Activated T-cell treated with anti-CD3 and anti-CD28 coated beads for 4 hours (primary cell): ENCODE measurements around the gene SLC2A1.
"Not testable (repeated sequence)": the region's sequence is repeated elsewhere in the genome, so short reads cannot be mapped to it uniquely, and the experiment has no call there.

Experiments used
- DNase-seq: peaks from one replicate; pipeline ENCODE4 v3.0.0-alpha.2; 2020

SLC2A1 gene

GRCh38 chr1:42927920-42928505, 30.7 kb downstream of the SLC2A1 start:
- DNase-seq = no peak

- no peak for DNase-seq
Measured at GRCh38 chr1:42927274-42927841, 31.3 kb downstream of the SLC2A1 start.

- DNase-seq = no peak
Measured at GRCh38 chr1:42926879-42927242, 31.8 kb downstream of the SLC2A1 start.

DNA sequence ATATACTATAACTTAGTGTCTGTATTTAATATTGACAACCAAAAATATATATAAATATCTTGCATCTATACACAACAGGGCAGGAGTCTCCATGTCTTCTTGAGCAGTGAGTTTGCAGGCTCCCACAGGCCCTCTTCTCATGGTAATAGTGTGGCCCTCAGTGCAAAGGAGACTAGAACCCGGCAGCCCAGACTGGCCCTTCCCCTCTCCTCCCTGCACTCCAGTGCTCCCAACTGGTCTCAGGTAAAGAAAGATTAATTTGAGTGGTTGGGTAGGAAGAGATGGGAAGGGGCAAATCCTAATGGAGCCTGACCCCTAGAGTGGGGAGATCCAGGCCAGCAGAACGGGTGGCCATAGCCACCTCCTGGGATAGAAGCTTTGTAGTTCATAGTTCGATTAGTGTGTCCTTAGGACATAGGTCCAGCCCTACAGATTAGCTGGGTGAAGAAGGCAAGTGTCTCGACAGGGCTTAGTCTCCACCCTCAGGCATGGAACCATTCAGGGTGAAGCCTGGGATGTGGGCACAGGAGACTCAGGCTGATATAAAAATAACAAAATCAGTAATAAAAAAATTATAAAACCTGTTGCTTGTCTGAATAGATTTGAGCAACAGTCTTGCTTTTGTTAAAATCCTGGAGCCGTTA, 32.3 kb downstream of the SLC2A1 start:
- DNase-seq = no peak

GRCh38 chr1:42924851-42925760, 33.6 kb downstream of the SLC2A1 start:
- no peak for DNase-seq

GRCh38 chr1:42924082-42924850, 34.4 kb downstream of the SLC2A1 start:
- peak; percentile 87 for DNase-seq

DNA sequence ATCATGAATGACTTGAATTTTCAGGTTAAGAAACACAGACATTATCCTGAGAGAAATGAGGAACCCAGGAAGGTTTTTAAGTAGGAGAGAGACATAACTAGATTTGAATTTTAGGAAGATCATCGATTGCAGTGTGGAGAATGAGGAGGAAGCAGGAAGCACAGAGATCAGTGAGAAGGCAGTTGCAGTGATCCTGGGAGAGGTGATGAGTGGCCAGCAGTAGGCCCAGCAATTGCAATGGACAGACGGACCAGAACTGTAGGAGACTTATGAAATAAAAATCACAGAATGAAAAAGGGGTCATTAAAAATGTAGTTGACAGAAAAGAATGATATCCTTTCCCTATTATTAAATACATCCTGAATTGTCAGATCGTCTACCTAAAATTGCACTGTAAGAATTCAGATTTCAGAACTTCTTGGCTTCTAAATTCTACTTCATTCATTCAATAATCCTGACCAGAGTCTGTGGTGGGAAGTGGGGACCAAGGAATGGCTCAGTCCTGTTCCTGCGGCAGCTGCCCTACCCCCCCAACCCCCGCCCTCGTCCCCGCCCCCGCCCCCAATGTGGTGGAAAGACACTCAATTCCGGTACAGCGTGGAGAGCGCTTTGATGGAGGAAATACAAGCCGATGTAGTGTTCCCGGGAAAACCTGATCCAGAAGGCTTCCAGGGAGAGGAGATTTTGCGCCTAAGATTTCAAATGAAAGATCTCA, 35.1 kb downstream of the SLC2A1 start:
- DNase-seq = peak; percentile 17

DNA sequence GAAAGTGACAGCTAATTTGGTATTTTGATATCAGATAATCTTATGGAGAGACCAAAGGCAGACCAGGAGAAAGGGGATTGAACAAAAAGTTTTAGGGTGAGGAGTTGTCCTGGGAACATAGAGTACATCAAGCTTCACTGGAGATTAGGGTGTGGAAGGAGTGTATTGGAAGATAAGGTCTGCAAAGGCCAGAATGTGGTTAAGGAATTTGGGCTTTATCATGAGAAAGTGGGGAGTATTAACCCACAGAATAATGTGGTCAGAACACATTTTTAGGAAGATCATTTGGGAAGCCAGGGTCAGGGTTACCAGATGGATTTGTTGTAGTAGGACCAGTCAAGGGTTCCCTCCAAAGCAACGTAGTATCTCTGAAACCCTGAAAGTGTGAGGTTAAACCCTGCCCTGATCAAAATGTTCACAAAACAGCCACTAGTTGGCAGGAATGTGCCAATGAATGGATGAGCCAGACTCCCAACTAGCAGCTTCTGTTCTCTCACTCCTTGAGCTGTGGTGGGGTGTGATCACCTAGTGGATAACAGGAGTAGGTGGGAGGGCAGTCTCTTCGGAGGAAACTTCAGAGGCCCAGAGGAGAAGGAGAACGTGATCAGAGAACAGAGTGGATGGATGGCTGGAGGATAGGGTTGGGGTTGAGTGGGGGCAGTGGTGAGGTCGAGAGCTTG, 35.8 kb downstream of the SLC2A1 start:
- peak; percentile 42 for DNase-seq

- DNase-seq = no peak
Measured at GRCh38 chr1:42921769-42922168, 36.9 kb downstream of the SLC2A1 start.

DNA sequence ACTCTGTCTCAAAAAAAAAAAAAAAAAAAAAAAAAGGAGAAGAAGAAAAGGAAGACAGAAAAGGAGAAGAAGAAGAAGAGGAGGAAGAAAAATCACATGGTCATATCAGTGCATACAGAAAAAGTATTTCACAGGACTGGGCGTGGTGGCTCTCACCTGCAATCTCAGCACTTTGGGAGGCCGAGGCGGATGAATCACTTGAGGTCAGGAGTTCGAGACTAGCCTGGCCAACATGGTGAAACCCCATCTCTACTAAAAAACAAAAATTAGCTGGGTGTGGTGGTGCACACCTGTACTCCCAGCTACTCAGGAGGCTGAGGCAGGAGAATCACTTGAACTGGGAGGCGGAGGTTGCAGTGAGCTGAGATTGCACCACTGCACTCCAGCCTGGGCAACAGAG, 39.0 kb downstream of the SLC2A1 start:
- not testable (repeated sequence) for DNase-seq

- no peak for DNase-seq
Measured at GRCh38 chr1:42917241-42917495, 41.5 kb downstream of the SLC2A1 start.

GRCh38 chr1:42915456-42915855, 43.2 kb downstream of the SLC2A1 start:
- DNase-seq = no peak

GRCh38 chr1:42914092-42914627, 44.5 kb downstream of the SLC2A1 start:
- no peak for DNase-seq

DNA sequence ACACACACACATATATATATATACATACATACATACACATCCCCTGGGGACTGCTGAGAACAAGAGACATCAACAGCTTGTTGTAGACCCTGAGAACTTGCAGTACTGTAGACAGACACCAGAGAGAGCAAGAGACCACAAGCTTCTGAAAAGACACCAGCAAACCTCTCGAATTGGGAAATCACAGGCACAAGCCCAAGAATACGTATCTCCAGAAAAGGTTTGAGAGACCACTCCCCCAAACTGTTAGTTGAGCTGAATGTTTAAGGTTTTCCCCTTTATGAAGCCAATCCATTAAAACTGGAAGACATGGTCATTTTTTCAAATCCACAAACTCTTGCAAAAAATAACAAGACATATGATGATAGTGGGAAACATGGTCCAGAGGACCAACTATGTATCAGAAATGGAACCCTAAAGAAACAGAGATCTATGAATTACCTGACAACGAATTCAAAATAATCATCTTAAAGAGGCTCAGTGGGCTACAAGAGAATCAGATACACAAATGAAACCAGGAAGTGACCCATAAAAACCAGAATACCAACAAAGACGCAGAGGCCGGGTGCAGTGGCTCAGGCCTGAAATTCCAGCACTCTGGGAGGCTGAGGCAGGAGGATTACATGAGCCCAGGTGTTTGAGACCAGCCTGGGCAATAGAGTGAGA, 45.1 kb downstream of the SLC2A1 start:
- DNase-seq = peak; percentile 64

- no peak for DNase-seq
Measured at GRCh38 chr1:42910985-42911384, 47.7 kb downstream of the SLC2A1 start.

DNA sequence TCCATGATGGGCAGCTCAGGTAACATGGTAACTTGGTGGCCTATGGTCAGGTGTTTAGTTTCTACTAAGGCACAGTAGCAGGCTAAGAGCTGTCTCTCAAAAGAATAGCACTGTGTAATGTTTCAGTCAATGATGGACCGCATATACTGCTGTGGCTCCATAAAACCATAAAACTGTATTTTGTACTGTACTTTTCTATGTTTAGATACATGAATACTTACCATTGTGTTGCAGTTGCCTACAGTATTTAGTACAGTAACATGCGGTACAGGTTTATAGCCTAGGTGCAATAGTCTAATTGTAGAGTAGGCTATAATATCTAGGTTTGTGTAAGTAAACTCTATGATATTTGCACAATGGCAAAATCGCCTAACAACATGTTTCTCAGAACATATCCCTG, 50.6 kb downstream of the SLC2A1 start:
- DNase-seq = no peak

- DNase-seq = no peak
Measured at GRCh38 chr1:42904434-42904833, 54.2 kb downstream of the SLC2A1 start.

DNA sequence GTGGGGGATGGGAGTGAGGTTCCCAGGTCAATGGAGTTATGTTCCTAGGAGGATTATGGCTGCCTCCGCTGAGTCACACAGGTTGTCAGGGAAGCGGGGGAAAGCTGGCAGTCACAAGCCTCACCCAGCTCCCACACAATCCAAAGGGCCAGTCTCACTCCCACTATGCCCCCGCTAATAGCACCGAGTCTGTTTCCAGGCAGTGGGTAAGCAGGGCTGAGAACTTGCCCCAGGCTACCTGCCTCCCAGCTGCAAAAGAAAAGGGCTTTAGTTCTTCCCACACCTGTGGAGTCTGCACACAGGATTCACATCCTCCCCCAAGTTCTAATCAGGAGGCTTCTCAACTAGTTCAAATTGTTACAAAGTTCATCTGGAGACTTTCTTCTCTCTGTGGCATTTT, 58.7 kb downstream of the SLC2A1 start:
- DNase-seq = not testable (repeated sequence)

- DNase-seq = no peak
Measured at GRCh38 chr1:42891465-42892138, 67.1 kb downstream of the SLC2A1 start.

- DNase-seq = no peak
Measured at GRCh38 chr1:42889264-42889663, 69.4 kb downstream of the SLC2A1 start.
